Ishikawa (cell line): ENCODE data around the gene IMPA2.

Experiments
- CEBPB ChIP-seq: IDR thresholded peaks from 2 replicates; pipeline ENCODE4 v1.6.1; 2012
- CREB1 ChIP-seq: IDR thresholded peaks from 2 replicates; pipeline ENCODE4 v1.6.1; 2012; ENCODE audit warnings: low read depth
- EGR1 ChIP-seq: IDR thresholded peaks from 2 replicates; pipeline ENCODE4 v1.6.1; 2012
- EP300 ChIP-seq: IDR thresholded peaks from 2 replicates; pipeline ENCODE4 v1.6.1; 2012; ENCODE audit warnings: borderline replicate concordance
- FOXM1 ChIP-seq: IDR thresholded peaks from 2 replicates; pipeline ENCODE4 v1.6.1; 2012; ENCODE audit warnings: low read depth, borderline replicate concordance
- NFIC ChIP-seq: IDR thresholded peaks from 2 replicates; pipeline ENCODE4 v1.6.1; 2012
- RAD21 ChIP-seq: IDR thresholded peaks from 2 replicates; pipeline ENCODE4 v1.6.1; 2012; ENCODE audit warnings: low read depth
- TAF1 ChIP-seq: IDR thresholded peaks from 2 replicates; pipeline ENCODE4 v1.6.1; 2012; ENCODE audit warnings: low read depth, mild to moderate bottlenecking
- TCF12 ChIP-seq: IDR thresholded peaks from 2 replicates; pipeline ENCODE4 v1.6.1; 2012; ENCODE audit warnings: low read depth
- TEAD4 ChIP-seq: IDR thresholded peaks from 2 replicates; pipeline ENCODE4 v1.6.1; 2012
- YY1 ChIP-seq: IDR thresholded peaks from 2 replicates; pipeline ENCODE4 v1.6.1; 2012; ENCODE audit warnings: low read depth
- ZBTB7A ChIP-seq: IDR thresholded peaks from 2 replicates; pipeline ENCODE4 v1.6.1; 2012; ENCODE audit warnings: low read depth
- TF ChIP-seq, protein P1 (sequence below): IDR thresholded peaks from 2 replicates; pipeline ENCODE4 v1.6.1; 2012; ENCODE audit warnings: low read depth, mild to moderate bottlenecking
- TF ChIP-seq, protein P2 (sequence below): IDR thresholded peaks from 2 replicates; pipeline ENCODE4 v1.6.1; 2012
- TF ChIP-seq, protein P3 (sequence below): IDR thresholded peaks from 2 replicates; pipeline ENCODE4 v1.6.1; 2012

The IMPA2 gene

DNA sequence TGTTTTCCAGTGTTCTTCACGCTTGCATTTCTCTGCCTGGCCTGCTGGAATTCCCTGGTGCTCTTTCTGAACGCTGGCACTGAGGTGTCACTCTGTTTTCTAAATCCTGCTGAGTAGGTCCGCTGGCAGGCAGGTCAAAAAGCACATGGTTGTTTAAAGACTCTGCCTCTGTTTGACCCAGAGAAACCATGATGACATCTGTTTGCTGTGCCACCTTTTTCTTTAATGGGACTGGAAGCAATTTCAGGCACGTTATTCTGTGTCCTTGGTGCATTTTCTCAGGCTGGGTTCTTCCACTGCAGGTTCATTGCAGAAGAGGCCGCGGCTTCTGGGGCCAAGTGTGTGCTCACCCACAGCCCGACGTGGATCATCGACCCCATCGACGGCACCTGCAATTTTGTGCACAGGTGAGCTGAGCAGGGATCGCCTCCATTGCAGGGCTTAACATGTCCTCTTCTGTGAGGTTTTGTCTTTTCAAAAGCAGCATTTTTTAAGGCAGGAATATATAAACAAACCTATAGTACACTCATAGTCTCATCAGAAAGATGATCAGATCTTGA is 28.4 kb downstream of the IMPA2 start:
- TF ChIP-seq CEBPB (no peak), TEAD4 (no peak), YY1 (no peak), FOXM1 (no peak), NFIC (no peak), EP300 (no peak), TAF1 (no peak), ZBTB7A (no peak), CREB1 (no peak), RAD21 (no peak), TCF12 (no peak), EGR1 (no peak)
- TF ChIP-seq, protein P1, sequence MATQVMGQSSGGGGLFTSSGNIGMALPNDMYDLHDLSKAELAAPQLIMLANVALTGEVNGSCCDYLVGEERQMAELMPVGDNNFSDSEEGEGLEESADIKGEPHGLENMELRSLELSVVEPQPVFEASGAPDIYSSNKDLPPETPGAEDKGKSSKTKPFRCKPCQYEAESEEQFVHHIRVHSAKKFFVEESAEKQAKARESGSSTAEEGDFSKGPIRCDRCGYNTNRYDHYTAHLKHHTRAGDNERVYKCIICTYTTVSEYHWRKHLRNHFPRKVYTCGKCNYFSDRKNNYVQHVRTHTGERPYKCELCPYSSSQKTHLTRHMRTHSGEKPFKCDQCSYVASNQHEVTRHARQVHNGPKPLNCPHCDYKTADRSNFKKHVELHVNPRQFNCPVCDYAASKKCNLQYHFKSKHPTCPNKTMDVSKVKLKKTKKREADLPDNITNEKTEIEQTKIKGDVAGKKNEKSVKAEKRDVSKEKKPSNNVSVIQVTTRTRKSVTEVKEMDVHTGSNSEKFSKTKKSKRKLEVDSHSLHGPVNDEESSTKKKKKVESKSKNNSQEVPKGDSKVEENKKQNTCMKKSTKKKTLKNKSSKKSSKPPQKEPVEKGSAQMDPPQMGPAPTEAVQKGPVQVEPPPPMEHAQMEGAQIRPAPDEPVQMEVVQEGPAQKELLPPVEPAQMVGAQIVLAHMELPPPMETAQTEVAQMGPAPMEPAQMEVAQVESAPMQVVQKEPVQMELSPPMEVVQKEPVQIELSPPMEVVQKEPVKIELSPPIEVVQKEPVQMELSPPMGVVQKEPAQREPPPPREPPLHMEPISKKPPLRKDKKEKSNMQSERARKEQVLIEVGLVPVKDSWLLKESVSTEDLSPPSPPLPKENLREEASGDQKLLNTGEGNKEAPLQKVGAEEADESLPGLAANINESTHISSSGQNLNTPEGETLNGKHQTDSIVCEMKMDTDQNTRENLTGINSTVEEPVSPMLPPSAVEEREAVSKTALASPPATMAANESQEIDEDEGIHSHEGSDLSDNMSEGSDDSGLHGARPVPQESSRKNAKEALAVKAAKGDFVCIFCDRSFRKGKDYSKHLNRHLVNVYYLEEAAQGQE: no peak
- TF ChIP-seq, protein P2, sequence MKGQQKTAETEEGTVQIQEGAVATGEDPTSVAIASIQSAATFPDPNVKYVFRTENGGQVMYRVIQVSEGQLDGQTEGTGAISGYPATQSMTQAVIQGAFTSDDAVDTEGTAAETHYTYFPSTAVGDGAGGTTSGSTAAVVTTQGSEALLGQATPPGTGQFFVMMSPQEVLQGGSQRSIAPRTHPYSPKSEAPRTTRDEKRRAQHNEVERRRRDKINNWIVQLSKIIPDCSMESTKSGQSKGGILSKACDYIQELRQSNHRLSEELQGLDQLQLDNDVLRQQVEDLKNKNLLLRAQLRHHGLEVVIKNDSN: no peak
- TF ChIP-seq, protein P3, sequence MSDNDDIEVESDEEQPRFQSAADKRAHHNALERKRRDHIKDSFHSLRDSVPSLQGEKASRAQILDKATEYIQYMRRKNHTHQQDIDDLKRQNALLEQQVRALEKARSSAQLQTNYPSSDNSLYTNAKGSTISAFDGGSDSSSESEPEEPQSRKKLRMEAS: no peak

DNA sequence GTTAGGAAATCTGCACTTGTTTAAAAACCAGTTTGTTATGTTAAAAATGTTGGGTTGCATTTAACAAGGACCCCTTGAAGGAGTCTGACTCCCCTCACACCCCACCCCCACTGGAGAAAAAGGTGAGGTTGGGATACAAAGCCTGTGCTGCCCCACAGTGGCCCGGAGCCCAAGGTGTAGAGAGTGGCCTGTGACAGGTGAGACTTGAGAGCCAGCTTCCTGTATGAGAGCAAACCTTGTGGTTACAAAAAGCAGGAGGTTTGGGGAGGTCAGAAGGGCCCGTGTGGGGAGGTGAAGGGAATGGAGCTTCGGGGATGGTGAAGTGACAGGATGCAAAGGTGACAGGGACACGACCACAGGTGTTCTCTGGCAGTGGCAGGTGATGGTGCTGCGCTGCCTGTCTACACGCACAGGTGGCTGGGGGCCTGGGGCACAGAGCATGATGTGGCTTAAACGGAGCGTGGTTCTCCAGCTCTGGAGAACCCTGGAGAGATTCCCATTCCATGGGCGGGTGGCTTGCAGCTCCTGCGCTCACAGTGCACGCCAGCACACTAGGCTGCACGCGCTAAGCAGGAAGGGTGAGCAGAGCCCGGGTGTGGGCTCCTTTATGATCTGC is 29.0 kb downstream of the IMPA2 start:
- TF ChIP-seq, protein P3: no peak
- no peak for TF ChIP-seq EGR1
- TF ChIP-seq NFIC: no peak
- peak; percentile 29; the same call in 1 of the 2 replicates for TF ChIP-seq RAD21
- no peak for TF ChIP-seq FOXM1
- no peak for TF ChIP-seq TAF1
- no peak for TF ChIP-seq TEAD4
- no peak for TF ChIP-seq EP300

DNA sequence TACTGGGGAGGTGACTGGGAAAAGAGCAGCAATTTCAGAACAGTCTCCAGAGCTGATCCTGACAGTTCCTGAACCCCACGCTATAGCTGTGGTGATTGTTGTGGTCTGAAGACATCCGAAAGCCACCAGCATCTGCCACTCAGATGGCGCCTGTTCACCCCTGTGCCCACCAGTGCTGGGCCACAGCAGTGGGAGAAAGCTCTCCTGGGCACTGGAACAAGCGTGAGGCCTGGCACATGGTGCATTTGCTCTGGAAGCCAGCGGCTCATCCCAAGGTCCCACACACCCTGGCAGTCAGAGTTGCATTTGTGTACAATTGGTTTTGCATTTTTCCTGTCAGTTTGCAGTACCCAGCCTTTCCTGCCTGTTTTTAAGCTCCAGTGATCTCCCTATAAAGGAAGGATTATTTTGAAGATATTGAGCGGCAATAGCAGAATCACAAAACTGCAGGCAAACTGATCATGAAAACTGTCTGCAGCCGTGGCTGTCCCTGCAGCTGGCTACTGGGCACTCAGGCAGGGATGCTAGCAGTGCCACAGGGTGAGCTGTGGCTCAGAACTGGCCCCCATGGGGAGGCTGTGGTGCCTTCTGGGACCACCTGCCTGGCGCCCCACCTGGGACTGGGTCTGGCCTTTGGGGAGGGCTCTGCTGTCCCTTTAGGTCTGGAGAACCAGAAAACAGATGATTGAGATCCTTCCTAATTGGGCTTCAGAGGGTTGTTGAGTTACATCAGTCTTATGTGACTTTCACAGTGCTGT is 30.1 kb downstream of the IMPA2 start:
- TF ChIP-seq CREB1: no peak
- TF ChIP-seq, protein P1: no peak
- TF ChIP-seq, protein P3: no peak
- no peak for TF ChIP-seq YY1
- no peak for TF ChIP-seq EGR1
- TF ChIP-seq EP300: no peak
- no peak for TF ChIP-seq CEBPB
- TF ChIP-seq TAF1: no peak
- no peak for TF ChIP-seq ZBTB7A
- no peak for TF ChIP-seq TEAD4
- no peak for TF ChIP-seq RAD21
- TF ChIP-seq TCF12: no peak
- no peak for TF ChIP-seq NFIC
- TF ChIP-seq, protein P2: no peak
- TF ChIP-seq FOXM1: no peak

DNA sequence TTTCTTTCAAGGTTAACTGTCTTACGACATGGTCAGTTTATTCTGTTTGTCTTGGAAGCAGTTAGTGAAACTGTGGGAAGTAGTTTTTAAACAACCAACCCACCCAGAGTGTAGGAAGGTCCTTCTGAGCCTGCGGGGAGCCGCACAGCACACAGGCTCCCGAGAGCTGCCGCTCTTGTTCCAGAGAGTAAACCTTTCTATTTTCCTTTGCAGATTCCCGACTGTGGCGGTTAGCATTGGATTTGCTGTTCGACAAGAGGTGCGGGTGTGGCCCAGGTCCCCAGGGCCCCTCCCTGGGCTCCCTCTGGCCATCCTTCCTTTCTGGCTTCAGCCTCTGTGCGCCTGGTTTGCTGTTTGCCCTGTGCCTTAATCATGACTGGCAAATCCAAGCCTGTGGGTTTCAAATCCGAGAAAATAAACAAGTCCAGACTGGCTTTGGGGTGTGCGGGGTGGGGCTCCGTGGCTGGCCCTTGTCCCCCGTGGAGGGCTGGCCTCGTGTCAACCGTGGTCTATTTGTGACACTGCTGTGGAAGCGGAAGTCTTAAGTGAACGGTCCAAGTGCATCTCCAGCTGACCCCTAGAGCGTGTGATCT is 30.7 kb downstream of the IMPA2 start:
- TF ChIP-seq YY1: no peak
- TF ChIP-seq, protein P3: no peak
- TF ChIP-seq, protein P1: no peak
- TF ChIP-seq CEBPB: no peak
- TF ChIP-seq, protein P2: no peak
- TF ChIP-seq NFIC: no peak
- no peak for TF ChIP-seq CREB1
- no peak for TF ChIP-seq EGR1
- TF ChIP-seq EP300: no peak
- no peak for TF ChIP-seq ZBTB7A
- no peak for TF ChIP-seq RAD21
- TF ChIP-seq TCF12: no peak
- TF ChIP-seq FOXM1: no peak
- no peak for TF ChIP-seq TAF1
- no peak for TF ChIP-seq TEAD4
